ENCODE results near the gene METTL27.

The METTL27 gene

DNA sequence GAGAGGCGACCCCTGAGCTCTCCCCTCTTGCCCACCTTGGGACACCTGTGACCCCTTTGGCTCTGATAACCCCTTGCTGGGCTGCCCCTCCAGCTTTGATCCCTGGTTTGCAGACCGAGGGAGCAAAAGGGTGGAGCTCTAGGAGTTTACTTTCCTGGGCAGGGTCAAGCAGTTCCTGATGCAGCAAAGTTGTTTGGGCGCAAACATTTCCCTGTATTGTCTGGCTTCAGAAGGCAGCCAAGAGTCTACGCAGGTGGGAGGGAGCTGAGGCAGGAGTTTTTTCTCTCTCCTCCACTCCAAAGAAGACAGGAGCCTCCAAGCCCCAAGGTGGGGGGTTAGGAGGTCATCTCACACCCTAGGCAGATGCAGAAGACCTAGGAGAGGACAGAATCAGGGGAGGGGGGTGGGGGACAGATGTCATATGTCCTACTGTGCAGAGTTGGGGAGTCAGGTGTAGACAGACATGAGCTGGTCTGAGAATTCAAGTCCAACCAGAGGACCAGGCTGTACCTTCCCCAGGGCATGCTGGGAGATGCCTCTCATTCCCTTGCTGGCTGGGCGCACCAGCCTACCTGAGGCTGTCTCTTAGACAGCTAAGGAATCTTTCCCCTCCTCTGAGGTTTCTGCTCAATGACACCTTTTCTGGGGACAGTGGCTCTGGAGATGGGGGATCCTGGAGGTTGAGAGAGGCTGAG lies 39.2 kb upstream of the METTL27 start:
- Histone ChIP-seq H3K4me3 (ENCODE audit: low read depth, low read length) (no peak overlapping the region), H3K9ac (ENCODE audit: low read length) (no peak overlapping the region), H3K4me1 (ENCODE audit: control insufficient read depth, insufficient read depth, low read length) (peaks cover 14% of the 10 kb centered on the region; the same call in 1 of the 2 replicates), H3K27ac (ENCODE audit: low read depth, low read length) (no peak overlapping the region), H3K27me3 (ENCODE audit: control insufficient read depth, insufficient read depth, low read length) (peaks cover 3% of the 10 kb centered on the region; the same call in 1 of the 2 replicates), H3K36me3 (ENCODE audit: control insufficient read depth, insufficient read depth, low read length) (no peaks in the 10 kb centered on the region), H3K9me3 (ENCODE audit: control insufficient read depth, insufficient read depth, low read depth, low read length) (no peaks in the 10 kb centered on the region)

DNA sequence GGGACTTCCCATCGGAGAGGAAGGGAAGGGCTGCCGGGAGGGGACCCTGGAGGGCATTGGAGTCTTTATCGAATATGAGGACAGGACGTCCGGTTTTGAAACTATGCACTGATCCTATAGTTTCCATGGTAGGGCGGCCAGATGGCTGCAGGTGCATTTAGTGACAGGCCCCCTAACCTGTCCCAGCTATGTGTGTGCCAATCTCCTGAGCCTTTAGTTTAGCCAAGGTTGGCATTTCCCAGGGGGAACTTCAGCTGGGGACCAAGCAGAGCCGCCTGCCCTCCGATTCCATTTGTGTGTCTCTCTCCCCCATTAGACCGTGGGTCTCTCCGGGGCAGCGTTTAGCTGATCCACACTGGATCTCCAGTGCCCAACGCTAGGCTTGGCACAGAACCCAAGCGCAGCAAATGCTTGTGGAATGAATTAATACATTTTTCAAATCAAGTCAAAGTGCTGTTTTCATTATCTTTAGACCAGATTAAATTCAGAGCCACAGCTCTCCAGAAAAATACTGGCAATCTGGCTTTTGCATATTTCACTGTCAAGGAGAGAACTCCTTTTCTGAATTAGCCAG lies 38.5 kb upstream of the METTL27 start:
- Histone ChIP-seq H3K27ac (ENCODE audit: low read depth, low read length) (no peak overlapping the region), H3K9me3 (ENCODE audit: control insufficient read depth, insufficient read depth, low read depth, low read length) (no peaks in the 10 kb centered on the region), H3K4me3 (ENCODE audit: low read depth, low read length) (no peak overlapping the region), H3K27me3 (ENCODE audit: control insufficient read depth, insufficient read depth, low read length) (peaks cover 3% of the 10 kb centered on the region; the same call in 1 of the 2 replicates), H3K36me3 (ENCODE audit: control insufficient read depth, insufficient read depth, low read length) (no peaks in the 10 kb centered on the region), H3K9ac (ENCODE audit: low read length) (no peak overlapping the region), H3K4me1 (ENCODE audit: control insufficient read depth, insufficient read depth, low read length) (peaks cover 9% of the 10 kb centered on the region; the same call in 1 of the 2 replicates)

DNA sequence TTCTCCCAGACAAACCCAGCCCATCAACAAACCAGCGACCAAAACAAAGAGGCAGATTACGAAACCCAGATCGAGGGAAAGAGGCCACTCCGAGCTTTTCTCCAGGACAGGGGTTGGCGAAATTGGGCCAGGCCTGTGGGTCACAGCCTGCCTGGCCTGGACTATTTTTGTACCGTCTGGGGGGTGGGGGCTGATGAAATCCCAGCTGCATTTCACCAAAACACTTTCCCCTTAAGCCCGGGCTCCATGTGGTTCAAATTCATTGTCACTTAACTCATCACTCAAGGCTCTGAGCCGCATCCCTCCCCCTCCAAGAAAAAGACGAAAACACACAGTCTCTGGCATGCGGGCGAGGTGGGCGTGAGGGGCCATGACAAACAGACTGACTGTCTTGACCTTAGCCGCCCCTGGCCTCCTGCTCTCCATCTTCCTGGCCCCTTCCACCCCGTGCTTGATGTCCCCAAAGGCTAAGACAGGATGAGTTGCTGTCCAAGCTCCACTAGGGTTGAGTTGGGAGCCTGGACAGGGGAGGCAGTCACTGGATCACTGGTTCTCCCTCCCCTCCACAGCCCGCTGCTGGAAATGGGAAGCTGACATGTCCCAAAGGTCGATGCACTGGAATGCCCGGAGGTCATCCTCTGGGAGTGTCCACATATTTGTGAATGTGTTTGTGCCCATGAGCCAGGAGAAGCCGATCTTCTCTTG lies 37.8 kb upstream of the METTL27 start:
- Histone ChIP-seq H3K4me3 (ENCODE audit: low read depth, low read length) (no peak overlapping the region), H3K9ac (ENCODE audit: low read length) (no peak overlapping the region), H3K4me1 (ENCODE audit: control insufficient read depth, insufficient read depth, low read length) (peaks cover 9% of the 10 kb centered on the region; the same call in 1 of the 2 replicates), H3K9me3 (ENCODE audit: control insufficient read depth, insufficient read depth, low read depth, low read length) (no peaks in the 10 kb centered on the region), H3K27me3 (ENCODE audit: control insufficient read depth, insufficient read depth, low read length) (peaks cover 3% of the 10 kb centered on the region; the same call in 1 of the 2 replicates), H3K36me3 (ENCODE audit: control insufficient read depth, insufficient read depth, low read length) (no peaks in the 10 kb centered on the region), H3K27ac (ENCODE audit: low read depth, low read length) (no peak overlapping the region)

DNA sequence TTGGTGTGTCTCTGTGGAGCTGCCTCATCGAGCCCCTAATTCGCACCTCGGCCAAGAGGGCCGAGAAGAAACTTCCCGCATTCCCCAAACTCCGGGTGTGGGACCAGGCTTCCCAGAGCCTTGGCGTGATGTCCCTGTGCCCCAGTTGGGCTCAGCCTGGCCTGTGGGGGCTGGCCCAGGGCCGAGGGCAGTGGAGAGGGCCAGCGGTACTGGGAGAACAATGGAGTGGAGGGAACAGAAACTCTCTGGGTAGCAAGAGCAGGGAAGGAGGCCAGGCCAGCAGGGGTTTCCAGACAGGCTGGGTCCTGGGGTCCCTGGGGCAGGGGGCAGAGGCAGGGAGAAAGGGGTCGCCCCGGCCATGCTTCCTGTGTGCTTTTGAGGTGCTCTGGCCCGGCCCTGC lies 34.7 kb upstream of the METTL27 start:
- no peak overlapping the region for H3K9ac ChIP-seq (ENCODE audit: low read length)
- H3K27ac ChIP-seq (ENCODE audit: low read depth, low read length): no peak overlapping the region
- H3K9me3 ChIP-seq (ENCODE audit: control insufficient read depth, insufficient read depth, low read depth, low read length): no peaks in the 10 kb centered on the region
- no peaks in the 10 kb centered on the region; the same call in 1 of the 2 replicates for H3K27me3 ChIP-seq (ENCODE audit: control insufficient read depth, insufficient read depth, low read length)
- peaks cover 9% of the 10 kb centered on the region; the same call in 1 of the 2 replicates for H3K4me1 ChIP-seq (ENCODE audit: control insufficient read depth, insufficient read depth, low read length)
- no peaks in the 10 kb centered on the region for H3K36me3 ChIP-seq (ENCODE audit: control insufficient read depth, insufficient read depth, low read length)
- no peak overlapping the region for H3K4me3 ChIP-seq (ENCODE audit: low read depth, low read length)

DNA sequence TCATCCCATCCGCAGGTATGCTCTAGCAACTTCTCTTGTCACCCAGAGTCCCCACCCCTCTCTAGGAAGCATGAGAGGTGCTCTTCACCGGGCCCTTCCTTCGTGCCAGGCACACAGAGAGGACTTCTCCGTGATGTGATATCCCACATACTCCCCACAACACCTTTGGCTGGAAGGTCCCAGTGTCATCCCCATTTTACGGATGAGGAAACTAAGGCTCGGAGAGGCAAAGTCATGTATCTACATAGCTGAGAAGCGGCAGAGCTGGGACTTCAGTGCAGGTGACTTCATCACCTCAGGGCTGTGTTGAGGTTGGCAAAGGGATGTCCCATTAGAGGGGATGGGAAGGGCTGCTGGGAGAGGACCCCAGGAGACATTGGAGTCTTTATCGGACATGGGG lies 34.0 kb upstream of the METTL27 start:
- Histone ChIP-seq H3K27ac (ENCODE audit: low read depth, low read length) (no peak overlapping the region), H3K4me3 (ENCODE audit: low read depth, low read length) (no peak overlapping the region), H3K27me3 (ENCODE audit: control insufficient read depth, insufficient read depth, low read length) (no peaks in the 10 kb centered on the region; the same call in 1 of the 2 replicates), H3K9ac (ENCODE audit: low read length) (no peak overlapping the region), H3K9me3 (ENCODE audit: control insufficient read depth, insufficient read depth, low read depth, low read length) (no peaks in the 10 kb centered on the region), H3K36me3 (ENCODE audit: control insufficient read depth, insufficient read depth, low read length) (no peaks in the 10 kb centered on the region), H3K4me1 (ENCODE audit: control insufficient read depth, insufficient read depth, low read length) (peaks cover 15% of the 10 kb centered on the region; the same call in 1 of the 2 replicates)

DNA sequence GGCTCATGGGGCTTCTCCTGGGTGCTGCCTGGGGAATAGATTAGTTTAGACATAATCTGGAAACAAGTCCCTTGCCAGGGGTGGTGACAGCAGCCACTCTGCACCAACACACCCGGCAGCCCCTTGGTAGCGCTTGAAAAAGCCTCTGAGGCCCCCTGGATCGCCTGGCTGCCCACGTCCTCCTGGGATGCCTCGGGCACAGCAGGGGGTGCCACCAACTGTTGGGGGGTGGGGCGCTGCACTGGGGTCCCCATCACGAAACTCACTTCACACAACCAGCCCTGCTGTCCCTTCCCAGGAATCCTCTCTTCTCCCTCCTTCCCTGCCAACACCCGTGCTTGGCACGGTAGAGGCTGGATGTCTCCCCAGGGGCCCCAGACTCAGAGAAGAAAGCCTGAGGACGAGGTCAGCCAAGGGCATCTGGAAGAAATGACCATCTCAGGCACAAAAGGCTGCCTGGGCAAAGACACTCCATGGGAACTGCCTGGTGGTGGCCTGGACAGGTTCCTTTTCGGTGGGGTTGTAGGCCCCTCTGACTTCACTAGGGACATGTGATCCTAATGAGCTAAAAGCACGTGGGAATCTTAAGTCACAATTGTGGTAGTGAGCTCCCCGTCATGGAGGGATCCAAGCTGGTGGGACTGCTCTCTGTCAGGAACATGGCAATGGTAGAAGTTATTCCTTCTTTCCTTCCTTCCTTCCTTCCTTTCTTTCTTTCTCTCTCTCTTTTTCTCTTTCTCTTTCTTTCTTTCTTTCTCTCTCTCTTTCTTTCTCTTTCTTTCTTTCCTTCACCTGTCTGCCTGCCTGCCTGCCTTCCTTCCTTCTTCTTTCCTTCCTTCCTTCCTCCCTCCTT lies 30.0 kb upstream of the METTL27 start:
- Histone ChIP-seq H3K36me3 (ENCODE audit: control insufficient read depth, insufficient read depth, low read length) (no peaks in the 10 kb centered on the region), H3K9me3 (ENCODE audit: control insufficient read depth, insufficient read depth, low read depth, low read length) (no peaks in the 10 kb centered on the region), H3K9ac (ENCODE audit: low read length) (no peak overlapping the region), H3K4me1 (ENCODE audit: control insufficient read depth, insufficient read depth, low read length) (peaks cover 20% of the 10 kb centered on the region), H3K4me3 (ENCODE audit: low read depth, low read length) (no peak overlapping the region), H3K27ac (ENCODE audit: low read depth, low read length) (no peak overlapping the region), H3K27me3 (ENCODE audit: control insufficient read depth, insufficient read depth, low read length) (no peaks in the 10 kb centered on the region)

DNA sequence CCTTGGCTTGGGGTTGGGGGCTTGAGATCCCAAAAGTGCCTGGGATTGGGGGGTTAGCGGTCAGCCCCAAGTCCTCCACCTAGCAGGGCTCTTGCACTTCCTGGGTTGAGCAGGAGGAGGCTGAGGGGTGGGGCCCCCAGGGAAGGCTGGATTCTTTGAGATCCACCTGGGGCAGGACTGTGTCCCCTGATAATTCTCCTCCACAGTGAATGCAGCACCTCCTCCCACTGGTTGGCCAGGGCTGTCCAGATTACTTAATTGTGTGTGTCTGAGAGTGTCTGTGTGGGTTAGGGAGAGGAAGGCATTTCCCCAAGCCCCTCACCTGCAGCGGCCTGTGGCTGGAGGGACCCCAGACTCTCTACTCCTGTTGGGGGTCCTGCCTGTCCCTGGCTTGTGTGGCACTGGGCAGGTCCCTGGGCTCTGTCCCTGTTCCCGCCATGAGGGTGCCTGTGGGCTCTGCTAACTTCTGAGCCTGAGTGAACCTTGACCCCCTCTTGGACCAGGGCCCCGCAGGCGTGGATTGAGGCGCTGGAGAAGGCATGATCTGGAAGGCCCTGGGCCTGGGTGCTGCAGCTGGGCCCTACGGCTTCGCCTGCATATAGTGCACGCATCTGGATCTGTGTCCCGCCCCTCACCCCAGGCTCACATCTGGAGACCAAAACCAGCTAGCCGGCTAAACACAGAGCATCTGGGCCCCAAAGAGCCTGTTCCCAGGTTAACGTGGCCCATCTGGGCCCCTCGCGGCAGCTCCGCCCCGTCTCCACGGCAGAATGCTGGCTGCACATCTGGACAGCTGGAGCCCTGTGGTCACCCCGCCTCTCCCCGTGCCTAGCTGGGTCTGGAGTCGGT lies 29.1 kb upstream of the METTL27 start:
- no peaks in the 10 kb centered on the region for H3K27me3 ChIP-seq (ENCODE audit: control insufficient read depth, insufficient read depth, low read length)
- H3K9ac ChIP-seq (ENCODE audit: low read length): no peak overlapping the region
- peaks cover 20% of the 10 kb centered on the region for H3K4me1 ChIP-seq (ENCODE audit: control insufficient read depth, insufficient read depth, low read length)
- H3K27ac ChIP-seq (ENCODE audit: low read depth, low read length): no peak overlapping the region
- H3K4me3 ChIP-seq (ENCODE audit: low read depth, low read length): no peak overlapping the region
- no peaks in the 10 kb centered on the region for H3K36me3 ChIP-seq (ENCODE audit: control insufficient read depth, insufficient read depth, low read length)
- no peaks in the 10 kb centered on the region for H3K9me3 ChIP-seq (ENCODE audit: control insufficient read depth, insufficient read depth, low read depth, low read length)

DNA sequence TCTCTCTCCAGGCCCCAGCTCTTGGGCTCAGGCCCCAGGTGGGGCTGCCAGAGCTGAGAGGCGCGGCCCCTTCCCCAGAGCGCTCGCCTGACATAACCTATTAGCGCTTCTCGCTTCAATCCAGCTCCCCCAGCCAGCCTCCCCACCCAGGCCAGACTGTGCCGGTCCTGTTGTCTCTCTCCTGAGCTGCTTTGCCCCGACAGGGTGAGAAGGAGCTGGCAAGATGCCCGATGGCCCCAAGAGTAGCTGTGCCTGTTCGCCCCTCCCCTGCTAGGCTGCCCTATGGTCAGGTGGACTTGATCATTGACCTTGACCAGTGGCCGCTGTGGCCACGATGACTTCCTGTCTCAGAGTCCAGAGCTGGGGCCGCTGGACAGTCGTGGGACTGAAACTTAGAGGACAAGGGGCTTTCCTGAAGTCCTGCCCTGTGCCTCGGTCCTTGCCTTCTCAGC lies 27.8 kb upstream of the METTL27 start:
- Histone ChIP-seq H3K9ac (ENCODE audit: low read length) (no peak overlapping the region), H3K27me3 (ENCODE audit: control insufficient read depth, insufficient read depth, low read length) (no peaks in the 10 kb centered on the region), H3K4me1 (ENCODE audit: control insufficient read depth, insufficient read depth, low read length) (peaks cover 20% of the 10 kb centered on the region), H3K36me3 (ENCODE audit: control insufficient read depth, insufficient read depth, low read length) (no peaks in the 10 kb centered on the region), H3K27ac (ENCODE audit: low read depth, low read length) (no peak overlapping the region), H3K9me3 (ENCODE audit: control insufficient read depth, insufficient read depth, low read depth, low read length) (no peaks in the 10 kb centered on the region), H3K4me3 (ENCODE audit: low read depth, low read length) (no peak overlapping the region)

DNA sequence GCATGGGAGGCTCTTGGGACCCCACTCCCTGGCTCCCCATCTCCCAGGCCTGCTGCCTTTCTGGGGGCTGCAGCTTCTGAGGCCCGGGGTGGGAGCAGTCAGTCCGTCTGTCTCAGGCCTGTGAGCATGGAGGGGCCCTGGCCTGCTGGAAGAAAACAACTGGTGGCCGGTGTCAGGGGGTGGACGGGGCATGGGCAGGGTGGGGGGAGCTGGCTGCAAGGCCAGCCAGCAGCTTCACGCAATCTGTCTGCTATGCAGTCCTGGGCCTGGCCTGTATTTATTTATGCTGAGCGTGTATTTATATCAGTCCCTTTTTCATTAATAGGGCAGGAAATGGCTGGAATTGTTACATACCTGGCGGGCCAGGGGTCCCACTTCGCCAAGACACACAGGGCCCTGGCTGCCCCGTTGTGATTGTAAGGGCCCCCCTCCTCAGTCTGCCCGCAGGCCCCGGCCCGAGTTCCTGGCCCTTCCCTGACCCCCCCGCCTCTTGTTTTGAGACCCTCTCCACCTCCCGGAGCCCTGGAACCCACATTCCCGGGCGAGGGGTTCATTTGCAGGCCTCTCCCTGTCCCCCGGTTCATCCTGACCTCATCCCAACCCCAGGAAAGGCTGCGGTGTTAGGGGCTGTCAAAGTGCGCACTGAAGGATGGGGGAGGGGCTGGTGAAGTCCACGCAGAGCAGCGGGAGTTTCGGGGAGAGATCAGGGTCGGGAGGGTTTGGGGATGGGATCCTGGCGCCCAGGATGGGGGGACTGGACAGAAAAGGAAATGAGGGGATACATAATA lies 26.9 kb upstream of the METTL27 start:
- no peak overlapping the region for H3K4me3 ChIP-seq (ENCODE audit: low read depth, low read length)
- H3K36me3 ChIP-seq (ENCODE audit: control insufficient read depth, insufficient read depth, low read length): no peaks in the 10 kb centered on the region
- peaks cover 20% of the 10 kb centered on the region for H3K4me1 ChIP-seq (ENCODE audit: control insufficient read depth, insufficient read depth, low read length)
- no peaks in the 10 kb centered on the region for H3K9me3 ChIP-seq (ENCODE audit: control insufficient read depth, insufficient read depth, low read depth, low read length)
- no peaks in the 10 kb centered on the region for H3K27me3 ChIP-seq (ENCODE audit: control insufficient read depth, insufficient read depth, low read length)
- H3K9ac ChIP-seq (ENCODE audit: low read length): no peak overlapping the region
- no peak overlapping the region for H3K27ac ChIP-seq (ENCODE audit: low read depth, low read length)
